GM12891 (cell line): ENCODE data around the gene FBXW12.

Experiments used
- DNase-seq: peaks from one replicate; pipeline ENCODE4 v3.0.0; 2011; ENCODE audit warnings: low spot score; ENCODE audit not compliant: insufficient read length
- FAIRE-seq: peaks from 2 replicates; lab custom pipeline; 2011; peaks lifted over from hg19 to GRCh38; lab: Jason Lieb, UNC
- PAX5 ChIP-seq: IDR thresholded peaks from 2 replicates; pipeline ENCODE4 v1.6.1; 2011; ENCODE audit warnings: low read length, moderate library complexity, mild to moderate bottlenecking; ENCODE audit not compliant: insufficient read depth, severe bottlenecking
- POLR2A ChIP-seq: IDR thresholded peaks from 2 replicates; pipeline ENCODE4 v1.6.1; 2011; ENCODE audit warnings: low read depth, low read length, control low read depth
- POLR2AphosphoS5 ChIP-seq: IDR thresholded peaks from 2 replicates; pipeline ENCODE4 v1.6.1; 2011; ENCODE audit warnings: low read depth, low read length, control low read depth
- POU2F2 ChIP-seq: IDR thresholded peaks from 2 replicates; pipeline ENCODE4 v1.6.1; 2011; ENCODE audit warnings: low read depth, mild to moderate bottlenecking, control low read depth, low read length, moderate library complexity
- SPI1 ChIP-seq: IDR thresholded peaks from 2 replicates; pipeline ENCODE4 v1.6.1; 2011; ENCODE audit warnings: low read depth, low read length, control low read depth
- TAF1 ChIP-seq: IDR thresholded peaks from 2 replicates; pipeline ENCODE4 v1.6.1; 2011; ENCODE audit warnings: low read depth, low read length, control low read depth

FBXW12 gene

DNA sequence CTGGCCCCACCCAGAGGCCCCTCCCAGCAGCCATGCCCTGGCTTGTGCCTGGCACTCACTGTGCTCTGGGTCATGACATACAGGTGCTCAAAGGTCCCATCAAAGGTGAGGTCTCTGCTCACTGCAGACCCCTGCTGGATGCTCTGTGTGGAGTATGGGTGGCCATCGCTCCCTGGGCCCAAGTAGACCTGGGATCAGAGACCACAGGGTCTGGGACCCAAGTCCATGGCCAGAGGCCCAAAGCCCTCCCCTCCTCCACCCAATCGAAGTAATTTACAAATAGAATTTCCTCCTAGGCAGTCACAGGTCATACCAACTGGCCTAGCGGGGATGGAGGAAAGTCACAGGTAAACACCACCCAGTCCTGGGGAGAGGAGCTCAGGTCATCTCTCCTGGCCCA is 50.3 kb downstream of the FBXW12 start:
- no peak for TF ChIP-seq POLR2A
- TF ChIP-seq TAF1, result no peak
- no peak for TF ChIP-seq POU2F2
- no peak for TF ChIP-seq POLR2AphosphoS5
- TF ChIP-seq SPI1, result no peak
- TF ChIP-seq PAX5, result no peak
- no peak for DNase-seq
- no peak for FAIRE-seq

- no peak for TF ChIP-seq PAX5
- no peak for TF ChIP-seq POLR2A
- no peak for TF ChIP-seq SPI1
- TF ChIP-seq POU2F2, result no peak
- TF ChIP-seq POLR2AphosphoS5, result no peak
- no peak for TF ChIP-seq TAF1
- FAIRE-seq (no peak), DNase-seq (no peak)
Observed at GRCh38 chr3:48422681-48423080, 50.7 kb downstream of the FBXW12 start.

DNA sequence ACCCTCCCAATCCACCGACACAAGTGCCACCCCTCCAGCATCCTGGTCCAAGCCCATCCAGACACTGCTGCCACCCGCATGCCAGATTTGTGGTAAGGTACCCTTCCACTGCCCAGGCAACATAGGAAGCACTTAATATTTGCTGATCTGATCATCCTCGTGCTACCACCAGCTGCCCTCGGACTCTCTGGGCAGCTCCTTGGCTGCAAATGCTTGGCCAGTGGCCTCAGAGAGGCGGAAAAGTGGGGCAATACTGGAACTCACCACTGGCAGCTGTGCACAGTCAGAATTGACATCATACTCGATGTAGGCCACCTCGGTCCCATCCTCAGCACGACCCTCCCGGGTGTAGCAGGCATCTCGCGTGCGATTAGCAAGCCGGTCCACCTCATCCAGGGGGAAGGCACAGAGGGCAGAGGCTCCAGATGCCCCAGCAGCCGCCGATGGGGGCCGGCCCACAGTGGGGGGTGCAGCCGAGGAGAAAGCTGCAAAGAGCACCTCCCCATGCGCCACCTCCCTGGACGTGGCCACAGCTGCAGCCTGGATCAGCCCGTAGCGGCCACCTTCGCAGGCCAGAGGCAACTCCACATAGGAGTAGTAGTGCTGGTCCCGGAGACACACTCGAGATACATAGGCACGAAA is 51.3 kb downstream of the FBXW12 start:
- TF ChIP-seq POU2F2, result no peak
- FAIRE-seq, result no peak
- no peak for DNase-seq

DNA sequence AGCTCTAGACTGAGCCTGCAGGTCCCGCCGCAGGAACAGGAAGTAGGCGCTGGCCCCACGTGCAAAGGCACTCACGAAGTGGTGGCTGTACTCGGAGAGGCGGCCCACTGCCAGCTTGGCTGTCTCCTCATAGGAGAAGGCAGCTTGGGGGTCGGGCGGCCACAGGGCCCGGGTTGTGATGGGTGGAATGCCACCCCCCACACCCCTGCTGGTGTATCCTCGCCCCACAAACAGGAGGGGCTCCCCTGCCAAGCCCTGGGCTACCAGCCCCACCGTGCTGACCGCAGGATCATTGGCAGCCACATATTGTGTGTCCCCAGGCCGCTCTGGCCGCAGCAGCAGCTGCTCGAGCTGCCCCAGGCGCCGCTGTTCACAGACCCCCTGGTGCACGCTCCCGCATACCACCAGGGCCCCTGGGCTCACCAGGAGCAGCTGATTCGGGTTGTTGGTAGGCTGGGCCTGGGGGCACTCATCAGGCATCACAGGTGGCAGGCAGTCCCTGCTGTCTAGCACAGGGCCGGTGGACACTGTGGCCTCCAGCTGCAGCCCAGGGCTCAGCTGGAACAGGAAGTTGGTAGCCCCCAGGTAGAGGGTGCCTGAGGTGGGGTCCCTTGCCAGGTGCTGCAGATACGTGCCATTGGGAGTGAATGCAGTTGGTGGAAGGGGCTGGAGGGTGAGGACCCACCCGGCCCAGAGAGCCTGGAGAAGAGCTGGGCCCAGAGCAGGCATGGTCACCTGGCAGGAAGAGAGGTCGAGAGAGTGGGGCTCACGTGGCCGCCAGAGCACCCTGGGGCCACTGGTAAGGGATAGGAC is 52.1 kb downstream of the FBXW12 start:
- TF ChIP-seq POLR2AphosphoS5 (no peak), PAX5 (no peak), POLR2A (no peak), TAF1 (no peak), POU2F2 (no peak), SPI1 (no peak)
- DNase-seq (no peak), FAIRE-seq (no peak)

- FAIRE-seq (no peak), DNase-seq (no peak)
- TF ChIP-seq POLR2A (no peak), POU2F2 (no peak), SPI1 (no peak), PAX5 (no peak), POLR2AphosphoS5 (no peak)
Observed at GRCh38 chr3:48425281-48425812, 53.3 kb downstream of the FBXW12 start.

DNA sequence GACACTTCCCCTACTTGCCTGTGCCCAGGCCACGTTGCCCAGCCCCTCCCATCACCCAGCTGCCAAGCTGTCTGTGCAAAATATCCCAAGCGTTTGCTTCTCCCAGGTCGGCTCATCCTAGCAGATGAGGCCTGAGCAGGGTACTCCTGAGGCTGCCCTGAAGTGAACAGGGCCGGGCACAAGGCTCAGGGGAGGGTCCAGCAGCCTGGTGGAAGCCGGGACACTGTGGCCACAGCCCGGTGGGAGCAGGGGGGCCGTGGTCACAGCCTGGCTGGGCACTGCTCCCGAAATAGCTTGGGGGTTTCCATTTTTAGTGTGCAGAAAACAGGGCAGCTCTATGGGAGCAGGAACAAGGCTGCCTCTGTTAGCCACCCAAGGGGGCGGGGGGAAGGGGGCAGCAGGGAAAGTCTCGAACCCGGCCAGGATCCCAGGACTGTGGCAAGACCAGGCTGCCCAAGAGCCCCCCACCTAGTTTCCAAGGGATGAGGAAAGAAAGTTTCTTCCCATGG is 54.4 kb downstream of the FBXW12 start:
- FAIRE-seq, result no peak
- DNase-seq, result no peak
- TF ChIP-seq POLR2AphosphoS5 (no peak), POU2F2 (no peak), TAF1 (no peak), PAX5 (no peak), POLR2A (no peak), SPI1 (no peak)

DNA sequence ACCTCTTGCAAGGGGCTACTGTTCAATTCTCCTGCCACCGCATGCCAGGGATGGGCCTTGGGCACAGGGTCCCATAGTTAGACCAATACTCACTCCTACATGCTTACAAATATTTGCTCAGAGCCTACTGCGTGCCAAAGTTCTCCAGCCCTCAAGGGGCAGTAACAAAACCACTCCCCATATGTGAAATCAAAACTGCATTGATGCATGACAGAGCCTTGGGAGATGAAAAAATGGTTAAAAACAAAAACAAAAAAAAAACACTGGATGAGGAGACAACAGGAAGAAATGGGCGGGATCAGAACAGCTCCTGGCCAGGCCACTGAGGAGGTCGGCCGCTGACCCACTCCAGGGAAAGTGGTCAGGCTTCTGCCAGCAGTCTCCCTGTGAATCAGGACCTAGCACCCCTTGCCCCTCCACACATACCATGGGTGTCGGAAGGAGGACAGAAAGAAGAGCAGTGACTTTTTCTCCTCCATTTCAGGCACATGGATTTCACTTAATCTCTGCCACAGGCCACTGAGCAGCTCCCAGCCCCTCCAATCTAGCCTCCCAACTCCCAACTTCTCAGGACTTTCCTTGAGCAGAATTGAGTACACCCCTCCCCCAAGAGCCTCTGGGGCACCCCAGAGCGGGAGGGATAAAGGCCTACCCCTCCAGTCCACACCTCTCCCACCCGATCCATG is 55.1 kb downstream of the FBXW12 start:
- peak; percentile 56 for FAIRE-seq

GRCh38 chr3:48427630-48427962 is 55.6 kb downstream of the FBXW12 start:
- FAIRE-seq, result no peak
- TF ChIP-seq PAX5 (no peak), POLR2AphosphoS5 (no peak), POU2F2 (no peak), SPI1 (no peak), TAF1 (no peak), POLR2A (no peak)
- no peak for DNase-seq

More for the DNA sequence above, 55.1 kb downstream of the FBXW12 start:
- TF ChIP-seq POLR2AphosphoS5 (no peak), SPI1 (no peak), POU2F2 (no peak), PAX5 (no peak), TAF1 (no peak), POLR2A (no peak)
- DNase-seq, result no peak

DNA sequence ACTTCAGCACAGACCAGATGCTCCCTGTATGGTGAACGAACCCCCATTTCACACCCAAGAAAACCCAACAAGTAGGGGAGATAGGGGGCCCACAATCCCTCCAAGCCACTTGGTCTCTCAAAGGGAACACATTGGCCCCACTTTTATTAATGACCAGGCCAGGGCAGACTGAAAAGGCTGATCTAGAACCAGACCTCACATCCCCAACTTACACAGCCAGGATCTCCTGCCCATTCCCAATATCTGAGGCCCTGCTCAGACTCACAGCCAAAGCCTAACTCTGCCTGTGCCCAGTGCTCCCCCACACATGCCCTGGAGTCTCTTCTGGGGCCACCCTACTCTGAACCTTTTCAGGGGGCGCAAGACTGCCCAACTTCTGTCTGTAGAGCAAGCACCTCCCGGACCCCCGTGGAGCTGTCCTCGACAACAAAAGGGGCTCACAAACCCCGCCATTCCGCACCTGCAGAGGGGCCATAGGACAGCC is 56.1 kb downstream of the FBXW12 start:
- DNase-seq, result no peak
- no peak for TF ChIP-seq POLR2AphosphoS5
- no peak for TF ChIP-seq SPI1
- no peak for TF ChIP-seq TAF1
- no peak for TF ChIP-seq POLR2A
- TF ChIP-seq PAX5, result no peak
- TF ChIP-seq POU2F2, result no peak
- FAIRE-seq, result no peak
